Measurements from ENCODE around the gene SAG. TPM values are rescaled to one million over a fixed set of nuclear protein-coding genes. Genes with fewer than 3 reads are reported as not detected.

Gene SAG
- total RNA-seq: 1 to 10 TPM in 1 of 5 donors, not detected in 4; 1.5 TPM
- not detected for polyA plus RNA-seq
- long read RNA-seq, donor 1: 0 reads
- long read RNA-seq, donor 2: 0 reads
- long read RNA-seq, donor 3: 0 reads
- long read RNA-seq, donor 4: 0 reads
- long read RNA-seq, donor 5: 0 reads
- long read RNA-seq, donor 6: 0 reads
- long read RNA-seq, donor 7: 0 reads
- long read RNA-seq, donor 8: 0 reads
- long read RNA-seq, donor 9: 0 reads
- long read RNA-seq, donor 10: 0 reads

GRCh38 chr2:233307565-233307964 is at the start of gene SAG:
Gene SAG, plus strand, starts transcription at chr2:233307816. Its CDS starts 1,374 bp downstream, at chr2:233309190.
- H3K27me3 ChIP-seq: no peaks in the 10 kb centered on the region
- no peak for TF ChIP-seq EP300 (IDR thresholded peaks at IDR 0.05)
- no peak for TF ChIP-seq CTCF (IDR thresholded peaks at IDR 0.05)
- no peak for TF ChIP-seq POLR2AphosphoS5 (IDR thresholded peaks at IDR 0.05)
- TF ChIP-seq POLR2A (IDR thresholded peaks at IDR 0.05): no peak
- H3K4me3 ChIP-seq: no peak within 1 kb of the TSS
- H3K36me3 ChIP-seq: no peaks in the 10 kb centered on the region
- intact Hi-C loops (cut with DNase I; ENCODE audit: low total_unique reads): no loop called here
- H3K9me3 ChIP-seq: no peaks in the 10 kb centered on the region
- no peaks in the 10 kb centered on the region for H3K4me1 ChIP-seq
- peak in 1 of 2 donors; percentile 12 for DNase-seq
- H3K27ac ChIP-seq: no peak within 1 kb of the TSS
- WGBS, 5 donors: 76 to 85% (median 79%) methylated on average over 7 of the region's 7 CpGs

- no peak overlapping the region for H3K4me3 ChIP-seq
- no peak overlapping the region for H3K27ac ChIP-seq
- WGBS, 5 donors: 90 to 97% (median 94%) methylated on average over 2 of the region's 2 CpGs
- no peak for DNase-seq
- TF ChIP-seq CTCF (IDR thresholded peaks at IDR 0.05) (no peak), POLR2A (IDR thresholded peaks at IDR 0.05) (no peak), POLR2AphosphoS5 (IDR thresholded peaks at IDR 0.05) (no peak), EP300 (IDR thresholded peaks at IDR 0.05) (no peak)
- H3K4me1 ChIP-seq: peaks cover 17 to 49% (median 33%) of the 10 kb centered on the region in 4 donors
- peaks cover 31 to 88% (median 81%) of the 10 kb centered on the region in 4 donors for H3K36me3 ChIP-seq
- H3K9me3 ChIP-seq: no peaks in the 10 kb centered on the region
- intact Hi-C loops (cut with DNase I; ENCODE audit: low total_unique reads): no loop called here
- no peaks in the 10 kb centered on the region for H3K27me3 ChIP-seq
These were observed 49.4 kb upstream of the SAG start for GRCh38 chr2:233258211-233258610.

- no peak for DNase-seq
- H3K4me3 ChIP-seq: no peak overlapping the region
- H3K4me1 ChIP-seq: peaks cover 7 to 34% (median 20%) of the 10 kb centered on the region in 4 donors
- WGBS, 5 donors: 60 to 81% (median 76%) methylated on average over 1 of the region's 1 CpG
- H3K36me3 ChIP-seq: peaks cover 46 to 96% (median 95%) of the 10 kb centered on the region in 4 donors
- H3K9me3 ChIP-seq: no peaks in the 10 kb centered on the region
- TF ChIP-seq POLR2A (IDR thresholded peaks at IDR 0.05) (no peak), EP300 (IDR thresholded peaks at IDR 0.05) (no peak), CTCF (IDR thresholded peaks at IDR 0.05) (no peak), POLR2AphosphoS5 (IDR thresholded peaks at IDR 0.05) (no peak)
- intact Hi-C loops (cut with DNase I; ENCODE audit: low total_unique reads): no loop called here
- H3K27me3 ChIP-seq: no peaks in the 10 kb centered on the region
- H3K27ac ChIP-seq: peak overlapping the region in 1 of 5 donors; percentile 14
These were observed 47.9 kb upstream of the SAG start for GRCh38 chr2:233259730-233260129.

GRCh38 chr2:233260661-233261060 is 47.0 kb upstream of the SAG start:
- intact Hi-C loops (cut with DNase I; ENCODE audit: low total_unique reads): no loop called here
- Histone ChIP-seq H3K4me3 (no peak overlapping the region), H3K27ac (peak overlapping the region in 2 of 5 donors; percentile 1 to 8), H3K36me3 (peaks cover 55 to 100% (median 99%) of the 10 kb centered on the region in 4 donors), H3K27me3 (no peaks in the 10 kb centered on the region), H3K9me3 (no peaks in the 10 kb centered on the region), H3K4me1 (peaks cover 7 to 25% (median 16%) of the 10 kb centered on the region in 4 donors)
- no peak for DNase-seq
- 91 to 98% (median 96%) methylated on average over 5 of the region's 5 CpGs for WGBS, 5 donors
- TF ChIP-seq POLR2A (IDR thresholded peaks at IDR 0.05) (no peak), POLR2AphosphoS5 (IDR thresholded peaks at IDR 0.05) (no peak), CTCF (IDR thresholded peaks at IDR 0.05) (no peak), EP300 (IDR thresholded peaks at IDR 0.05) (no peak)

All from stomach (tissue), 19 donors.